ENCODE measurements around the gene IGFBP5. TPM values are rescaled to one million over a fixed set of nuclear protein-coding genes. Genes with fewer than 3 reads are reported as not detected.

Gene IGFBP5
- polyA plus RNA-seq, 1 of the 3 experiments (the other 2 are of a cell fraction): 323 TPM

- Histone ChIP-seq H3K4me3 (ENCODE audit: low read depth in 2 of 2, low read length in 1 of 2) (no peak overlapping the region), H3K36me3 (replicated peaks in 1 of 2; ENCODE audit: control insufficient read depth in 1 of 2, insufficient read depth in 2 of 2, low read length in 1 of 2) (peaks cover 8 to 36% of the 10 kb centered on the region in 2 experiments), H3K27ac (ENCODE audit: low read depth in 2 of 2, low read length in 1 of 2) (peak overlapping the region in 1 of 2 experiments; percentile 63; a peak in 2 of 4 replicates), H3F3A (replicated peaks; ENCODE audit: insufficient read depth) (no peaks in the 10 kb centered on the region), H3K9ac (no peak overlapping the region), H4K20me1 (ENCODE audit: insufficient read depth) (no peaks in the 10 kb centered on the region), H3K9me3 (no peaks in the 10 kb centered on the region), H3K4me1 (ENCODE audit: control insufficient read depth in 1 of 2, insufficient read depth in 2 of 2, low read depth in 1 of 2, low read length in 1 of 2) (peaks cover 14 to 23% of the 10 kb centered on the region in 2 experiments; a peak in 3 of 4 replicates), H3K79me2 (ENCODE audit: insufficient read depth) (no peaks in the 10 kb centered on the region), H3K27me3 (ENCODE audit: insufficient read depth) (no peaks in the 10 kb centered on the region), H3K9me2 (no peaks in the 10 kb centered on the region), H2AFZ (ENCODE audit: low read depth) (no peak overlapping the region), H3K4me2 (no peak overlapping the region)
- peak; percentile 47 for DNase-seq
- 86% methylated on average over 4 of the region's 7 CpGs for WGBS (ENCODE audit: low lambda C conversion rate)
- ChIA-PET CTCF (interaction anchor here (0.6 to 24.7 kb wide), 25 partner anchors 11 to 1075 kb away, joined by 3 to 614 read pairs (median 7); partner anchors contain the start of gene RPL37A), POLR2A (interaction anchor here (1.0 to 2.1 kb wide), 3 partner anchors 15 to 147 kb away, joined by 3 to 17 read pairs (median 3); no protein-coding TSS in a partner anchor)
- TF ChIP-seq SMC3 (IDR thresholded peaks at IDR 0.05; ENCODE audit: low read depth, low read length) (no peak), IRF3 (IDR thresholded peaks at IDR 0.05; ENCODE audit: low read depth, low read length) (no peak), EP300 (IDR thresholded peaks at IDR 0.05; ENCODE audit: borderline replicate concordance in 1 of 2, low read depth in 1 of 2, low read length in 1 of 2) (no peak), MAX (IDR thresholded peaks at IDR 0.05; ENCODE audit: low read depth) (no peak), NFIC (IDR thresholded peaks at IDR 0.05; ENCODE audit: borderline replicate concordance) (peak; percentile 27; the same call in 1 of the 2 replicates)
Observed at GRCh38 chr2:216665242-216665641, 30.1 kb downstream of the IGFBP5 start.

GRCh38 chr2:216664593-216665034 is 30.7 kb downstream of the IGFBP5 start:
- Histone ChIP-seq H3K27ac (ENCODE audit: low read depth in 2 of 2, low read length in 1 of 2) (peak overlapping the region in 1 of 2 experiments; percentile 36; a peak in 1 of 4 replicates), H3K79me2 (ENCODE audit: insufficient read depth) (no peaks in the 10 kb centered on the region), H3K4me1 (ENCODE audit: control insufficient read depth in 1 of 2, insufficient read depth in 2 of 2, low read depth in 1 of 2, low read length in 1 of 2) (peaks cover 14 to 23% of the 10 kb centered on the region in 2 experiments; a peak in 3 of 4 replicates), H2AFZ (ENCODE audit: low read depth) (no peak overlapping the region), H3K4me3 (ENCODE audit: low read depth in 2 of 2, low read length in 1 of 2) (no peak overlapping the region), H3F3A (replicated peaks; ENCODE audit: insufficient read depth) (no peaks in the 10 kb centered on the region), H4K20me1 (ENCODE audit: insufficient read depth) (no peaks in the 10 kb centered on the region), H3K9ac (no peak overlapping the region), H3K36me3 (replicated peaks in 1 of 2; ENCODE audit: control insufficient read depth in 1 of 2, insufficient read depth in 2 of 2, low read length in 1 of 2) (peaks cover 8 to 39% of the 10 kb centered on the region in 2 experiments), H3K4me2 (no peak overlapping the region), H3K9me3 (no peaks in the 10 kb centered on the region), H3K27me3 (ENCODE audit: insufficient read depth) (no peaks in the 10 kb centered on the region), H3K9me2 (no peaks in the 10 kb centered on the region)
- peak; percentile 55 for DNase-seq
- 62% methylated on average over 3 of the region's 6 CpGs for whole genome bisulfite sequencing (ENCODE audit: low lambda C conversion rate)
- ChIA-PET CTCF (interaction anchor here (0.6 to 24.7 kb wide), 12 partner anchors 11 to 1075 kb away, joined by 3 to 614 read pairs (median 24); no protein-coding TSS in a partner anchor), POLR2A (interaction anchor here (1.0 kb wide), 2 partner anchors 15 to 141 kb away, joined by 3 read pairs; no protein-coding TSS in a partner anchor)
- no peak for TF ChIP-seq RCOR1 (IDR thresholded peaks at IDR 0.05; ENCODE audit: low read length)
- peak; percentile 14; the same call in 1 of the 2 replicates for TF ChIP-seq FOSL2 (IDR thresholded peaks at IDR 0.05; ENCODE audit: borderline replicate concordance, low read depth)
- TF ChIP-seq SMC3 (IDR thresholded peaks at IDR 0.05; ENCODE audit: low read depth, low read length): peak; percentile 47
- TF ChIP-seq RAD21 (IDR thresholded peaks at IDR 0.05; ENCODE audit: low read length): peak; percentile 38
- TF ChIP-seq PBX3 (IDR thresholded peaks at IDR 0.05): no peak
- TF ChIP-seq, protein P1, sequence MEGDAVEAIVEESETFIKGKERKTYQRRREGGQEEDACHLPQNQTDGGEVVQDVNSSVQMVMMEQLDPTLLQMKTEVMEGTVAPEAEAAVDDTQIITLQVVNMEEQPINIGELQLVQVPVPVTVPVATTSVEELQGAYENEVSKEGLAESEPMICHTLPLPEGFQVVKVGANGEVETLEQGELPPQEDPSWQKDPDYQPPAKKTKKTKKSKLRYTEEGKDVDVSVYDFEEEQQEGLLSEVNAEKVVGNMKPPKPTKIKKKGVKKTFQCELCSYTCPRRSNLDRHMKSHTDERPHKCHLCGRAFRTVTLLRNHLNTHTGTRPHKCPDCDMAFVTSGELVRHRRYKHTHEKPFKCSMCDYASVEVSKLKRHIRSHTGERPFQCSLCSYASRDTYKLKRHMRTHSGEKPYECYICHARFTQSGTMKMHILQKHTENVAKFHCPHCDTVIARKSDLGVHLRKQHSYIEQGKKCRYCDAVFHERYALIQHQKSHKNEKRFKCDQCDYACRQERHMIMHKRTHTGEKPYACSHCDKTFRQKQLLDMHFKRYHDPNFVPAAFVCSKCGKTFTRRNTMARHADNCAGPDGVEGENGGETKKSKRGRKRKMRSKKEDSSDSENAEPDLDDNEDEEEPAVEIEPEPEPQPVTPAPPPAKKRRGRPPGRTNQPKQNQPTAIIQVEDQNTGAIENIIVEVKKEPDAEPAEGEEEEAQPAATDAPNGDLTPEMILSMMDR (IDR thresholded peaks at IDR 0.05): peak; percentile 41
